GM18951 (cell line): ENCODE results near the gene KRT6A.
"Not testable (repeated sequence)": the region's sequence is repeated elsewhere in the genome, so short reads cannot be mapped to it uniquely, and the experiment has no call there.

Source experiments
- POLR2A ChIP-seq: IDR thresholded peaks from 4 replicates; pipeline ENCODE4 v1.6.1; 2011; ENCODE audit warnings: mild to moderate bottlenecking; ENCODE audit not compliant: insufficient read length, insufficient read depth; ENCODE audit errors: extremely low read depth
- in situ Hi-C: fragments of 300-500 bp; cut with MboI; formaldehyde crosslinking; loops from one replicate; pipeline ENCODE4 v1.12.0; 2022; ENCODE audit warnings: low sequenced_read_pairs, mixed read lengths, inconsistent platforms; ENCODE audit not compliant: unreplicated experiment

KRT6A gene

GRCh38 chr12:52502877-52503276 lies 9.8 kb upstream of the KRT6A start:
- TF ChIP-seq POLR2A: no peak
- in situ Hi-C loops: no loop called here

- in situ Hi-C loops: no loop called here
- TF ChIP-seq POLR2A: no peak
These were observed 8.4 kb upstream of the KRT6A start for GRCh38 chr12:52501490-52501889.

GRCh38 chr12:52500574-52500973 lies 7.5 kb upstream of the KRT6A start:
- in situ Hi-C loops: not testable (repeated sequence)

GRCh38 chr12:52499806-52500560 lies 6.9 kb upstream of the KRT6A start:
- TF ChIP-seq POLR2A: no peak
- in situ Hi-C loops: no loop called here

GRCh38 chr12:52498946-52499345 lies 5.9 kb upstream of the KRT6A start:
- no peak for TF ChIP-seq POLR2A
- in situ Hi-C loops: no loop called here

- in situ Hi-C loops: no loop called here
- TF ChIP-seq POLR2A: no peak
These were observed 4.9 kb upstream of the KRT6A start for GRCh38 chr12:52497975-52498374.

GRCh38 chr12:52496590-52497071 lies 3.6 kb upstream of the KRT6A start:
- in situ Hi-C loops: no loop called here
- TF ChIP-seq POLR2A: no peak

- no peak for TF ChIP-seq POLR2A
- in situ Hi-C loops: no loop called here
These were observed 3.0 kb upstream of the KRT6A start for GRCh38 chr12:52496054-52496453.

- in situ Hi-C loops: no loop called here
- TF ChIP-seq POLR2A: no peak
These were observed 2.3 kb upstream of the KRT6A start for GRCh38 chr12:52495389-52495788.

- TF ChIP-seq POLR2A: no peak
These were observed 1.5 kb upstream of the KRT6A start for GRCh38 chr12:52494518-52494917.

GRCh38 chr12:52494100-52494499 lies 1.0 kb upstream of the KRT6A start:
- in situ Hi-C loops: no loop called here
- TF ChIP-seq POLR2A: no peak

More at GRCh38 chr12:52494518-52494917, 1.5 kb upstream of the KRT6A start:
- in situ Hi-C loops: no loop called here

GRCh38 chr12:52492405-52492804 lies 652 bp downstream of the KRT6A start:
- in situ Hi-C loops: not testable (repeated sequence)

- in situ Hi-C loops: not testable (repeated sequence)
These were observed 1.6 kb downstream of the KRT6A start for GRCh38 chr12:52491495-52491894.

GRCh38 chr12:52488736-52489135 lies 4.3 kb downstream of the KRT6A start:
- in situ Hi-C loops: no loop called here
- TF ChIP-seq POLR2A: no peak

GRCh38 chr12:52487744-52488443 lies 5.2 kb downstream of the KRT6A start:
- in situ Hi-C loops: not testable (repeated sequence)
